ENCODE data around the gene ICA1.

GRCh38 chr7:8105449-8106095 lies 156.4 kb downstream of the ICA1 start:
- TF ChIP-seq CTCF (IDR thresholded peaks at IDR 0.05) (no peak), POLR2A (IDR thresholded peaks at IDR 0.05) (no peak), EP300 (IDR thresholded peaks at IDR 0.05) (no peak)

All from stomach (tissue), 4 donors.